ENCODE results near the gene PHACTR4. TPM values are rescaled to one million over a fixed set of nuclear protein-coding genes. Genes with fewer than 3 reads are reported as not detected.

PHACTR4 gene
- 10 to 100 TPM; 21.7 to 25.9 TPM for total RNA-seq
- long read RNA-seq, donor 1, partial matches to known transcripts, result 0 of 2 reads
- long read RNA-seq, donor 1, other reads (novel, unspliced or antisense), result 2 of 2 reads
- long read RNA-seq, donor 2, partial matches to known transcripts, result 7 of 10 reads
- long read RNA-seq, donor 2, other reads (novel, unspliced or antisense), result 3 of 10 reads

DNA sequence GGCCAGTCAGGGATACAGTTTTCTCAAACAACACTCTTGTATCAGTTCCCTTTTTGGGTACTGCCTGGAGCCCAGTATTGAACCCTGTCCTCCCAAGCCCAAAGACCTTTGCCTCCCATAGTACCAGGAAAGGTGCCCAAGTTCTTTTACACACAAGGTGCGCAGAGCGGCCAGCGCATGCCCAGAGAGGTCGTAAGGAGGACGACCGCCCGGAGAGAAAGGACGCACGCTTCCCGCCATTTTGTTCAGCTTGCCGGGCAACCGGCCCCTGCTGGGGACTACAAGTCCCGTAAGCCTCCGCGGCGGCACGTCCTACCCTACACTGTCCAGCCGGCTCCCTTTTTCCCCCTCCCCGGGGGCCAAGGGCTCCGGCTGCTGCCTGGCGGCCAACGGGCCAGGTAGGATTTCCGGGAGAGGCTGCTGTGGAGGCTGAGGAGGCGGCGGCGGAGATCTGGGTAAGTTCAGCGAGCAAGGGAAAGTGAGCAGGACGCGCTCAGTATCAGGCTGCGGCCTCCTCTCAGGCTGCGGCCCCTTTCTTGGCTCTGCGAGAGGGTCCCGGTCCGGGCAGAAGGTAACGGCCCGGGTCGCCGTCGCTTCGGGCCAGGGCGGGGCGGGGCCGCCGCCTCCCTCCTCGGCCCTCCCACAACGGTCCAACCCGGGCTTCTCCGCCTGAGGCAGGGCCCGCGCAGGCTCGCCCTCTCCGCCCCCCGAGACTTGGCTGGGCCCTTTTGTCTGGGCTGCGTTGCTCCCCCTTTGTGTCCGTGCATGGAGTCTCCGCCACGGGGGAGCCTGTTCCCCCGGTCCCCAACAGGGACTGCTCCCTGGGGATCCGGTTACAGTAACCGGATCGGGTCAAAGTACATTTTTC, at the start of gene PHACTR4:
TSS of gene PHACTR4 (plus strand) at position 370 of the 868 bp plus-strand sequence. CDS start 37,708 bp downstream, outside the sequence.
- peak; percentile 95 for DNase-seq (ENCODE audit: low spot score)
- intact Hi-C loops (cut with DNase I), result no loop called here

DNA sequence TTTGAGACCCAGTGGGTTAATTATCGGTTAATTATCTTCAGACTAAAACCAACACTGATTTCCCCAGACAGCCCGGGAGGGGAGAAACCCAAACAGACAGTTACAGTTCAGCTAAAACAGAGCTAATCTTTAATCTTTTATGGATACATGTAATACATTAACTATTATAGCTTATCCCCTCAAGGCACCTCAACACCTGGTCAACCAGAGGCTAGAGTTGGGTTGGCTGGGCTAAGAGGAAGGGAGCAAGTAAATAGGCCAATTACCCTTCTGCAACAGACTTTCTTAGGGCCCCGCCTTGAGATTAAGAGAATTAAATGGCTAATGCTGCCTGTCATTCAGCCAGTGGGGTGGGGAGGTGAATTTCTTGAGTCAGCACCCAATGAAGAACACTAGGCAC, 47.3 kb upstream of the PHACTR4 start:
- intact Hi-C loops (cut with DNase I), result loop anchor here in 1 of 2 donors (5.0 to 10.0 kb wide), 2 partner anchors 57 to 180 kb away; no protein-coding TSS in a partner anchor
- DNase-seq (ENCODE audit: low spot score), result peak; percentile 19

DNA sequence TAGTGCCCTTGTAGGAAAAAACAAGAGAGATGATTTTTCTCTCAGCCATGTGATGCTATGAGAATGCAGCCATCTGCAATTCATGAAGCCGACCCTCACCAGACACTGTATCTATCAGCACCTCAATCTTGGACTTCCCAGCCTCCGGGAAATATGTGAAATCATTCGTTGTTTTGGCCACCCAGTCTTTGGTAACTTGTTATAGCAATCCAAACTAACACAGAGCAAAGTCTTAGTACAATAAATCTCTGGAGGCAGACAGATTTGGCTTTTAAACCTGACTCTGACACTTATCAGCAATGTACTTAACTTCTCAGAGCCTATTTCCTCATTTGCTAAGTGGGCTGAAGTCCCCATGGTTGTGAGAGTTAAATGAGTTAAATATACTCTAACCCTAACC, 45.8 kb upstream of the PHACTR4 start:
- intact Hi-C loops (cut with DNase I), result loop anchor here in 1 of 2 donors (5.0 to 10.0 kb wide), 2 partner anchors 59 to 181 kb away; no protein-coding TSS in a partner anchor
- DNase-seq (ENCODE audit: low spot score), result no peak

DNA sequence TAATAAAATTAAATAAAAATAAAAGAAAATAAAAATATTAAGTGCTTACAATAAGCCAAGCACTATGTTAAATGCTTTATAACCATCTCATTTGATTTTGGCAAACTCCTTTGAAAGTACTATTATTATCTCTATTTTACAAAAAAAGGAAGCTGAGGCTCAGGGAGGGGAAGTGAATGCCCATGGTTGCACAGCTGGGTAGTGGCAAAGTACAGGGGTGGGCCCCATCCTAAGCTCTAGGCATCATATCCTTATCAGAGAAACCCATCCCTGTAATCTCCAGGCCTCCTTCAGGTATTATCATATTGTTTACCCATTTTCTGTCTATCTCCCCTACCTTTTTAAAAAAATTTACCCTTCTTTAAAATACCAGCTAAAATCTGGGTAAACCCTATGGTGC, 43.0 kb upstream of the PHACTR4 start:
- DNase-seq (ENCODE audit: low spot score), result no peak
- intact Hi-C loops (cut with DNase I), result loop anchor here in 1 of 2 donors (10.0 kb wide), 1 partner anchor 62 kb away; no protein-coding TSS in a partner anchor

DNA sequence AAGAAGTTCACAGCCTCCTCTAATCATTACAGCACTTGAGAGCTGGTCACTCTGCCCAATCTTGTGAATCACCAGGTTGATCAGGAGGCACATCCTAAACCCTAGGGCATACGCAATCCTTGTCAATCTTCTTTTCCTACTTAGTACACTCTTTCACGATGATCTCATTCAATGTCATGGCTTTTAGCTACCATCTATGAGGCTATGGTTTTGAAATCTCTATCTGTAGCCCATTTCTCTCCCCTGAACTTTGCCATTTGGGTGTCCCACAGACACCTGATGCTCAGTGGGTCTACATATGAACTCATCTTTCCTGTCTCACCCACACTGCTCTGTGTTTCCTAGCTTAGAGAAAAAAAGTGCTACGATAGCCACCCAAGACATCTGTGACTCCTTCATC, 42.6 kb upstream of the PHACTR4 start:
- DNase-seq (ENCODE audit: low spot score), result peak; percentile 11
- intact Hi-C loops (cut with DNase I), result loop anchor here in 1 of 2 donors (10.0 kb wide), 1 partner anchor 62 kb away; no protein-coding TSS in a partner anchor

DNA sequence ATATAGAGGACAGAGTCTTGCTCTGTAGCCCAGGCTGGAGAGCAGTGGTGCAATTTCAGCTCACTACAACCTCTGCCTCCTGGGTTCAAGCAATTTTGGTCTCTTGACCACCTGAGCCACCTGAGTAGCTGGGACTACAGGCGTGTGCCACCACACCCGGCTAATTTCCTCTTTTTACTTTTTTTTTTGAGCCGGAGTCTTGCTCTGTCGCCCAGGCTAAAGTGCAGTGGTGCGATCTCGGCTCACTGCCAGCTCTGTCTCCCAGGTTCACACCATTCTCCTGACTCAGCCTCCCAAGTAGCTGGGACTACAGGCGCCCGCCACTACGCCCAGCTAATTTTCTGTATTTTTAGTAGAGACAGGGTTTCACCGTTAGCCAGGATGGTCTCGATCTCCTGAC, 42.1 kb upstream of the PHACTR4 start:
- intact Hi-C loops (cut with DNase I), result loop anchor here in 1 of 2 donors (10.0 kb wide), 1 partner anchor 63 kb away; no protein-coding TSS in a partner anchor
- DNase-seq (ENCODE audit: low spot score), result peak; percentile 73

DNA sequence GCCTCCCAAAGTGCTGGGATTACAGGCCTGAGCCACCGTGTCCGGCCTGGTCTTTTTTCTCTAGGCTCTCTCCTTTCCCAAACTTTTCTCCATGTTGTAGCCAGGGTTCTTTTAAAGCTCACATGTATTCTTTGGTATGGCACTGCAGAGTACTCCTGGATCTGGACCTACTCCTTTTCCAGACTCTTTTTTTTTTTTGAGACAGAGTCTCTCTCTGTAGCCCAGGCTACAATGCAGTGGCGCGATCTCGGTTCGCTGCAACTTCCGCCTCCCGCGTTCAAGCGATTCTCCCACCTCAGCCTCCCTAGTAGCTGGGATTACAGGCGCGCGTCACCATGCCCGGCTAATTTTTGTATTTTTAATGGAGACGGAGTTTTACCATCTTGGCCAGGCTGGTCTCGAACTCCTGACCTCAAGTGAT, 41.3 kb upstream of the PHACTR4 start:
- DNase-seq (ENCODE audit: low spot score), result peak; percentile 69
- intact Hi-C loops (cut with DNase I), result loop anchor here in 1 of 2 donors (10.0 kb wide), 1 partner anchor 63 kb away; no protein-coding TSS in a partner anchor

DNA sequence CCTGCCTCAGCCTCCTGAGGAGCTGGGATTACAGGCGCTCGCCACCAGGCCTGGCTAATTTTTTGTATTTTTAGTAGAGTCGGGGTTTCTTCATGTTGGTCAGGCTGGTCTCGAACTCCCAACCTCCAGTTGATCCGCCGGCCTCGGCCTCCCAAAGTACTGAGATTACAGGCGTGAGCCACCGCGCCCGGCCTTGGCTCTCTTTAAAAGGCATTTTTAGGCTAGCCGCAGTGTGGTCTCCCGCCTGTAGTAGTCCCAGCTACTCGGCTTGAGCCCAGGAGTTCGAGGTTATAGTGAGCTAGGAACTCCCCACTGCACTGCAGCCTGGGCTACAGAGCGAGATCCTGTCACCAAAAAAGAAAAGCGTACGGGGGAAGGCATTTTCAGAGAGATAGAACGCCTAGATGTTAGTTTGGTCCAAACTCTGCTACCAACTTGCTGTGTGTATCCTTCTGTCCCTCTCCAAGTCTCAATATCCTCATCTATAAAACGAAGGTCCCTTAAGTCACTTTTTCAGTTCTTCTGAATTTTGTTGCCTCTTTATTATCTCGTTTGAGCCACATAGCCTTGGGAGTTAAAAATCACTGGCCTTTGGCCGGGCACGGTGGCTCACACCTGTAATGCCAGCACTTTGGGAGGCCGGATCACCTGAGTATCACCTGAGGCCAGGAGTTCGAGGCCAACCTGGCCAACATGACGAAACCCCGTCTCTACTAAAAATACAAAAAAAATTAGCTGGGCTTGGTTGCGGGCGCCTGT, 40.0 kb upstream of the PHACTR4 start:
- intact Hi-C loops (cut with DNase I), result loop anchor here in 1 of 2 donors (10.0 kb wide), 1 partner anchor 65 kb away; no protein-coding TSS in a partner anchor
- peak; percentile 80 for DNase-seq (ENCODE audit: low spot score)

DNA sequence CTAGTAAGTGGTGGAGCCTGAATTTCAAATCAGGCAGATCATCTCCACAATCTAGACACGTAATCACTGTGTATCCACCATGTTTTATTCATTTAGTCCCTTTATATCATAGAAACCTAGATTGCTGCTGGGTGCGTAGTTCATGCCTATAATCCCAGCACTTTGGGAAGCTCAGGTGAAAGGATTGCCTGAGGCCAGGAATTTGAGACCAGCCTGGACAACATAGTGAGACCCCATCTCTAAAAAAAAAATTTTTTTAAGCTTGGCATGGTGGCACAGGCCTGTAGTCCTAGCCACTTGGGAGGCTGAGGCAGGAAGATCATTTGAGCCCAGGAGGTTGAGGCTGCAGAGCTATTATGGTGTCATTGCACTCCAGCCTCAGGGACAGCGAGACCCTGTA, 30.6 kb upstream of the PHACTR4 start:
- no peak for DNase-seq (ENCODE audit: low spot score)
- intact Hi-C loops (cut with DNase I), result no loop called here

DNA sequence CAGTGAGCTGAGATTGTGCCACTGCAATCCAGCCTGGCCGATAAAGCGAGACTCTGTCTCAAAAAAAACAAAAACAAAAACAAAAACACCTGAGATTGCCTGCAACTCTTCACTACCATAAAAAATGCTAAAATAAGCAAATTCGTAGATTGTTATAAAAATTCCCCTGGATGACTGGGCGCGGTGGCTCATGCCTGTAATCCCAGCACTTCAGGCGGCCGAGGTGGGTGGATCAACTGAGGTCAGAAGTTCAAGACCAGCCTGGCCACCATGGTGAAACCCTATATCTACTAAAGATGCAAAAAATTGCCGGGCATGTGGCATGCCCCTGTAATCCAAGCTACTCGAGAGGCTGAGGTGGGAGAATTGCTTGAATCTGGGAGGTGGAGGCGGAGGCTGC, 30.0 kb upstream of the PHACTR4 start:
- peak; percentile 64 for DNase-seq (ENCODE audit: low spot score)
- intact Hi-C loops (cut with DNase I), result no loop called here

DNA sequence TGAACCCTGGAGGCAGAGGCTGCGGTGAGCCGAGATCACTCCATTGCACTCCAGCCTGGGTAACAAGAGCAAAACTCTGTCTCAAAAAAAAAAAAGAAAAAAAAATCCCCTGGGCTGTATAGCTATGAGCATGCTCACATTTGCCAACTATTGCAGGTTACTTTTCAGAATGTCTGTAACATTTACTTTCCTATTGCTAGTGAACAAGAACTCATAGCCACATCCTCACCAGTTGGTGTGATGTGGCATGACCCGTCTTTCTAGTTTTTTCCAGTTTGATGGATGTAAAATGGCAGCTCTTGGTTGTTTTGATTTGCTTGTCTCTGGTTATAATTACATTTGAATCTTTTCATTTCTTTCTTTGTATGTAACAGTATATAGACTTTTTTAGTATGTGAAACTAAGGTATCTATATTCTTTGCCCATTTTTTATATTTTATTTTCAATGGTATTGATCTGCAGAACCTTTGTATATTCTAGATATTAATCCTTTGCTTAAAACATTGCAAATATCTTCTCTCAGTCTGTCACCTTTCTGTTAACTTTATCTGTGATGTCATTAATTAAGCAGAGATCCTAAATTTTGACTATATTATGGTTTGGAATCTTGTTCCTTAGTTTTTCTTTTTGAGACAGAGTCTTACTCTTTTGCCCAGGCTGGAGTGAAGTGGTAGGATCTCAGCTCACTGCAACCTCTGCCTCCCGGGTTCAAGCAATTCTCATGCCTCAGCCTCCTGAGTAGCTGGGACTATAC, 29.1 kb upstream of the PHACTR4 start:
- DNase-seq (ENCODE audit: low spot score), result no peak
- intact Hi-C loops (cut with DNase I), result no loop called here

DNA sequence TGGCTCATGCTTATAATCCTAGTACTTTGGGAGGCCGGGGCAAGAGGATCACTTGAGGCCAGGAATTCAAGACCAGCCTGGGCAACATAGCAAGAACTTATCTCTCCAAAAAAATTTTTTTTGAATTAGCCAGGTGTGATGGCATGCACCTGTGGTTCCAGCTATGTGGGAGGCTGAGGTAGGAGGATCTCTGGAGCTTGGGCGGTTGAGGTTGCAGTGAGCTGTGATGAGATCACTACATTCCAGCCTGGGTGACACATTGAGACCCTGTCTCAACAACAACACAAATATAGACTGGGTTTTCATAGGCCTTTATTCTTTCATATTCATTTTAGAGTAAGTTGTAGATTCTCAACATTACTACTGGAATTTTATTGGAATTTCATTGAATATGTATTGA, 27.9 kb upstream of the PHACTR4 start:
- intact Hi-C loops (cut with DNase I), result no loop called here
- DNase-seq (ENCODE audit: low spot score), result peak; percentile 23

DNA sequence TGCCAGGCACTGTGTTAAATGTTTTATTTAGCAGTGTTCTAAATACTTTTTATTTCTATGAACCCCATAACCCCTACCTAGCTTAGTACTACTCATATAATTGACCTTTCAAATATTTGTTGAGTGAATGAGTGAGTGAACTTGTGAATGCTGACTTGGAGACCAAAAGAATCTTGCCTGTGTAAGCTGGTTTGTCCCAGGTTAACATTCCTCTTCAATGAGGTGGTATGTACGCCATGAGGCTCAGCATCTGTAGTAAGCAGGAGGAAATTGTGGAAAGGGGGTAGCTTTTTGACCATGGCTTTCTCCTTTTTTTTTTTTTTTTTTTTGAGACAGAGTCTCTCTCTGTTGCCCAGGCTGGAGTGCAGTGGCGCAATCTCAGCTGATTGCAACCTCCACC, 26.1 kb upstream of the PHACTR4 start:
- intact Hi-C loops (cut with DNase I), result no loop called here

DNA sequence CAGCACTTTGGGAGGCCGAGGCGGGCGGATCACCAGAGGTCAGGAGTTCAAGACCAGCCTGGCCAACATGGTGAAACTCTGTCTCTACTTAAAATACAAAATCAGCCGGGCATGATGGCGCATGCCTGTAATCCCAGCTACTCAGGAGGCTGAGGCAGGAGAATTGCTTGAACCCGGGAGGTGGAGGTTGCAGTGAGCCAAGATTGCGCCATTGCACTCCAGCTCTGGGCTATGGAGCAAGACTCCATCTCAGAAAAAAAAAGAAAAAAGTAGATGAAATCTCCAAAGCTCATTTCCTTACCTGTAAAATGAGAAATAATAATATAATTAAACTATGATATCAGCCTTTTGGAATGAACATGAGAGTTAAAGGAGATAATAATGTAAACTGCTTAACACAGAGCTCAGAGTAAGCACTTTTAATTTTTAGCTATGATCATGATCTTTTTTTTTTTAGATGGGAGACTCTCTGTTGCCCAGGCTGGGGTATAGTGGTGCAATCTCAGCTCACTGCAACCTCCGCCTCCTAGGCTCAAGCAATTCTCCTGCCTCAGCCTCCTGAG, 16.2 kb upstream of the PHACTR4 start:
- intact Hi-C loops (cut with DNase I), result loop anchor here in 1 of 2 donors (10.0 kb wide), 1 partner anchor 521 kb away; no protein-coding TSS in a partner anchor

More for the DNA sequence above, 26.1 kb upstream of the PHACTR4 start:
- DNase-seq (ENCODE audit: low spot score), result no peak

DNA sequence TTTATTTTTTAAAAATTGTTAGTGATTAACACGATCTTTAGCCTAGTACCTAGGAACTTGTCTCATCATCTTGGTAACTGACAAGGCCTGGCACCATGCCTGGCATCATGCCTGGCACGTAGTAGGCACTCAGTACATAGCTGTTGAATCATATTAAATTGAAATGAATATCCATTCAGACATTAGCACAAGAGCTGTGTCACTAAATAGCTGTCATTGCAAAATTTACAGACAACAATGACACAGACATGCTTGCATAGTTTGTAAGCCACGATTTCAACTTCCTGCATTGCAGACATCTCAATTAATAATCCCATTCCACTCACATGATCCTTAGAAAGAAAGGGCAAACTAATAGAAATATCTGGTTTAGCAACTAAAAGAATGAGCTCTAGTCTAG, 15.4 kb upstream of the PHACTR4 start:
- intact Hi-C loops (cut with DNase I), result loop anchor here in 1 of 2 donors (10.0 kb wide), 1 partner anchor 521 kb away; no protein-coding TSS in a partner anchor

More for the DNA sequence above, 16.2 kb upstream of the PHACTR4 start:
- peak; percentile 28 for DNase-seq (ENCODE audit: low spot score)

DNA sequence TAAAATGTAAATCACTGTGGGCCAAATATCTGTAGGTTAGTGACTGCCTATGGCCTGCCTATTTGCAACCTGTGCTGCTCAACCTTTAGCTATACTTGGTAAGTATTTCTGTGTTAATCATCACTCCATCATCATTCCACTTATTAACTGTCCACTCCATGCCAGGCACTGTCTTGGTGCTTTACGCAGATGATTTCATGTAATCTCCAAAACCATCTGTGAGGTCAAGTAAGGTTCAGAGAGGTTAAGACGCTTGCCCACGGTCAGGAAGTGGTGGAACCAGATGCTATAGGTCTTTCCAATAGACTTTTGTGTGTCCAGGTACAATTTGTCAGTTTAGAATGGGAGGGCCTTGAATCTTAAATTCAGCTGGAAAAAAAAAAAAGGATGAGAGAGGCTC, 10.8 kb upstream of the PHACTR4 start:
- intact Hi-C loops (cut with DNase I), result loop anchor here in 1 of 2 donors (10.0 kb wide), 1 partner anchor 516 kb away; no protein-coding TSS in a partner anchor

More for the DNA sequence above, 15.4 kb upstream of the PHACTR4 start:
- peak; percentile 47 for DNase-seq (ENCODE audit: low spot score)

DNA sequence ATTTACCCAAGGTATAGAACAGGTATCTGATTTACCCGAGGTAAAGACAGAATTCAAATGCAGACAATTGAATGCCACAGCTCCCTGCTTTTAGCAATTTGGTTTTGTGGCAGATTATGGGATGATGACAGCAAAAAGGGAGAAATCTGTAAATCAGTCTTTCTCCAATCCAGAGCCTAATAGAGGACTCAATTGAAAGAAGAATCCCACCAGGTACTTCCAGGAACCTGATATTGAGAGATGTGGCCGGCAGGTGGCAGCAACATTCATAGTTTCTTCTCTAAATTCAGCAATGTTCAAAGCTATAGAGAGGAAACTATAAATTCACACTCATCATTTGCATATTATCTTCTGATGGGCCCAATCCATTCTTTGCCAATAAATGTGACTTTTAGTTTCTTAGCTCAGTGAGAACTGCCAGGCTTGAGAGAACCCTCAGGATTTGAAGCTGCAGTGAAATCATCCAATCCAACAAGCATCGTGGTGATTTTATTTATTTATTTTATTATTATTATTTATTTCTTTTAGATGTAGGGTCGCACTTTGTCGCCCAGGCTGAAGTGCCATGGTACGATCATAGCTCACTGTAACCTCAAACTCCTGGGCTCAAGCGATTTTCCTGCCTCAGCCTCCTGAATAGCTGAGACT, 9.8 kb upstream of the PHACTR4 start:
- DNase-seq (ENCODE audit: low spot score), result peak; percentile 86
- intact Hi-C loops (cut with DNase I), result loop anchor here in 1 of 2 donors (10.0 kb wide), 1 partner anchor 515 kb away; no protein-coding TSS in a partner anchor

More for the DNA sequence above, 10.8 kb upstream of the PHACTR4 start:
- no peak for DNase-seq (ENCODE audit: low spot score)
